GM18502 (cell line): ENCODE results near the gene MMP20.

Experiments used
- ATAC-seq: cut with Tn5 transposase; IDR thresholded peaks from one replicate; pipeline ENCODE4 v1.9.1; 2021; ENCODE audit warnings: mild to moderate bottlenecking; ENCODE audit not compliant: unreplicated experiment, poor library complexity

The MMP20 gene

DNA sequence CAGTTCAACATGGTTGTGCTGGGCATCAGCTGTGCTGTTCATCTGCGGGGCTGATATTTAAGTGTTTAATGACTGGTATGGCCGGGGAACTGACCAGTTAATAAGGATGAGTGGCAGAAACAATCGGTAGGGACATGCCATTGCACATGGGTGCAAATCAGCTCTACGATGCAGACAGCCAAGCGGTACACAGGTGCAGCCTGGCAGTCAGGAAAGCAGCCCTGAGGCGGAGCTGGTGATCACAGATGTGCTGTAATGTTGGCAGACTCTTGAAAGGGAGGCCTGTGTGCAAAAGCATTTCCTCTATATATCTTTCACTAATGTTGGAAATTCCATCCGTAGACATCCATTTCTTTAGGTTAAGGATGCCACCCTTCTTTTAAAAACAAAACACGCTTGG is 1.1 kb downstream of the MMP20 start:
- no peak for ATAC-seq

DNA sequence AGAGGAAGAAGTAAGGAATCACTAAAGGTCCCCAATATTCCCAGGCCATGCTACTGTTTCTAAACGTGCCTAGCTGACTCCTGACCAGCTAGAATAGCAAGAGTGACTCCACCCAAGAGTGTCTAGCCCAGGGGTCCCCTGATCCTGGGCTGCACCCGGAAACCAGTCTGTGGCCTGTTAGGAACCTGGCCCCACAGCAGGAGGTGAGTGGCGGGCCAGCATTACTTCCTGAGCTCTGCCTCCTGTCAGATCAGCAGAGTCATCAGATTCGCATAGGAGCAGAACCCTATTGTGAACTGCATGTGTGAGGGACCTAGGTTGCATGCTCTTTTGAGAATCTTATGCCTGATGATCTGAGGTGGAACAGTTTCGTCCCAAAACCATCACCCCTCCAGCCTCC is 2.0 kb downstream of the MMP20 start:
- no peak for ATAC-seq

DNA sequence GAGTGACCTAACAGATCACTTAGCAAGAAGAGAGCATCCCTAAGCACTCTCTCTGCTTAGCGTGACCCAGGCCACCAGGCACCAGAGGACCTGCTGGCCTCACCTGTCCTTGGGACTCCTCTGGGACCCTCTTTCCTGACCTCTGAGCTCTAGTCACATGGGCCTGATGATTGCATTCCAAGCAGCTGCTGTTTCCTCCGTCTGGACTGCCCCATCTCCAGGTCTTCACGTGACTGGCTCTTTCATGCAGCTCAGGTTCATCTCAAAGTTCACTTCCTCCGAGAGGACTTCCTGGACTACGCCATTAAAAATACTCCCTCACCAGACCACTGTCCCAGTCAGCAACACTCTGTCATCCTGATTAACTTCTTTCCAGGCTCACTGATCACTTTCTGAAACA is 2.9 kb downstream of the MMP20 start:
- no peak for ATAC-seq

DNA sequence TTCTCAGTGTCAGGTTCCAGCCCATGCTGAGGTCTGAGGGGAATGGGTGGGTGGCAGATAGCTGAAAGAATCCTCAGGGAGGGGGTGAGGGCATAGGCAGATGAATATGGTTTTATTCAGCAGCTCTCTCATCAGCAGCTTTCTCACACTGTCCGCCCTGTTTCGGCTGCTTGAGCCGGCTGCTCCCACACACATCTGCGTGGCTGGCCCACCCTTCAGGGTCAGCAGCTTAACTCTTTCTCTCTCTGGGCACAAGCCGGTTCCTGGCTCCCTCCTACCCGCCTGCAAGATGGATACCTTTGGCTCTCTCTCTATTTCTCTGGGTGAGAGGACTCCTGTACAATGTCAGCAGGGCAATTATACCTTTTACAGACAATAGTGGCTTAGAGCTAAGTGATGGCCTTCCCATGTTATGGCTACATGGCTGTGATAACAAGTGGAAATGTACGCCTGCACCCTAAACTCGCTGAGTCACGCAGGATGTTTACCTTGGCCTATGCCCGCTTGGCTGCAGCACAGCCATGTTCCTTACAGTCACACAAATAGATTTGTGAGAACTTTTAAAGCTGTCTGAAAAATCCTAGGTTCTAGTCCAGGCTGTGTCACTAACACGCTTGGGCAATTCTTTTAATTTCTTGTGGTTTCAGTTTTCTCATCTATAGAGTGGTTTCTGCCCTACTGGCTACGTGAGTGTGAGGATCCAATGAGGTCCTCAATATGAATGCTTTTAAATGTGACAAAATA is 4.1 kb downstream of the MMP20 start:
- ATAC-seq = peak; percentile 78

DNA sequence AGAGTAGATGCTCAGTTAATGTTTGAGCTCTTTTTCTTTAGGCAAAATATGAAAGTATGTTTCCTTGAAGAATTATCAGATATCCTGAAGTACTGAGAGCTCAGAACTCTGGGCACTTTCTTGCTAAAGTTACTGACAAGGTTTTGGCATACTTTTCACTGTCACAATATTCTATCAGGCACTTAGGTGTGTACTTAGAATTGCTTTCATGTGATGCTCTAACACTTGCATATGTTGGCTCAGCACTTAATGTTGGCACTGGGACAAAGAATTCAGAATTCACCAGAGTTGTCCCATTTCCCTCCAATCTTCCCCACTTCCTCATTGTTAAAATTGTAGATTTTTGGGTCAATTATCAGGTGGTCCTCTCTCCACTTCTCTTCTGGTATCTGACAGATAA is 5.0 kb downstream of the MMP20 start:
- ATAC-seq = no peak

DNA sequence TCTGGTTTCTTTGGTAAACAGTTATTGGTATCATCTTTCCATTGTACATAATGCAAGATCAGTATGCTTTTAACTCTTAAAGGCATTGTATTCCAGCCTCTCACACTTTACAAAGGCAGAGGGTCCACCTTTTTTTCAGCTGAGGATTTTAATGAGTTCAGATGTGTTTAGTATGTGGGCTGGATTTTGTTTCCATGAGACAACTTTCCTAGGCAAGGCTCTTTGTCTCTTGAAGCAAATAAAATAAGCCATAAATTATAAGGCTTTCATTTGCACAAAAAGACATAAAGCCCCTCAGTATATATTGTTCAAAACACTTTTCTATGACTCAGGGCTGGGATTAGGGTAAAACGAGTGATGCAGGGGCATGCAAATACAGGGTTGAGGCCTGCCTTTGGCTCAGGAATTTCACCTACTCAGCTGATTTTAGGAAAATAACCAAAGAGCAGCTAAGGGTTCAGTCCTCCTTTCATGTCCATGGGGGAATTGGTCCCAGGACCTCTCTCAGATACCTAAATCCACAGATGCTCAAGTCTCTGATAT is 7.6 kb downstream of the MMP20 start:
- ATAC-seq = no peak

DNA sequence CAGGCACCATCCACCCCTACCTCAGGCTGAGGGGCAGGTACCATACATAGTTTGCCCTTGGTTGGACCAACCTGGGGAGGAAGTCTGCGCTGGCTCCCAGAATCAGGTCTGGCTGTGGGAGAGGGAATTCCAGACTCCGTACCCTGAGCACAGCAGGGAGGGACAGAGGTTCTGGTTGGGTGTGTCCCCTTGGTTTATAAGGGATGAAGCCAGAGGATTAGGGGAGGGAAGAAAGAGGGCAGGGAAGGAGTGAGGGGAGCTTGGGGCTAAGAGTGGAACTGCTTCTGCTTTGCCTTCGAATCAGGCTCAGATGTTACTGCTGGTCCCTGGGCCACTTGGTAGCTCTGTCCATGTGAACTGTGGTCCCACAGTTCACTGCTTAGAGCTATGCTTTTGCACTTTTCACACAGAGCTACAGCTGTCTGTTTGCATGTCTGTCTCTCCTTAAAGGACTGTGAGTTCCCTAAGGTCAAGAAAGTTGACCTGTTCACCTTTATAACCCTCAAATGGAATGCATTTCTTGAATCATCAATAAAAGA is 9.2 kb downstream of the MMP20 start:
- ATAC-seq = no peak

DNA sequence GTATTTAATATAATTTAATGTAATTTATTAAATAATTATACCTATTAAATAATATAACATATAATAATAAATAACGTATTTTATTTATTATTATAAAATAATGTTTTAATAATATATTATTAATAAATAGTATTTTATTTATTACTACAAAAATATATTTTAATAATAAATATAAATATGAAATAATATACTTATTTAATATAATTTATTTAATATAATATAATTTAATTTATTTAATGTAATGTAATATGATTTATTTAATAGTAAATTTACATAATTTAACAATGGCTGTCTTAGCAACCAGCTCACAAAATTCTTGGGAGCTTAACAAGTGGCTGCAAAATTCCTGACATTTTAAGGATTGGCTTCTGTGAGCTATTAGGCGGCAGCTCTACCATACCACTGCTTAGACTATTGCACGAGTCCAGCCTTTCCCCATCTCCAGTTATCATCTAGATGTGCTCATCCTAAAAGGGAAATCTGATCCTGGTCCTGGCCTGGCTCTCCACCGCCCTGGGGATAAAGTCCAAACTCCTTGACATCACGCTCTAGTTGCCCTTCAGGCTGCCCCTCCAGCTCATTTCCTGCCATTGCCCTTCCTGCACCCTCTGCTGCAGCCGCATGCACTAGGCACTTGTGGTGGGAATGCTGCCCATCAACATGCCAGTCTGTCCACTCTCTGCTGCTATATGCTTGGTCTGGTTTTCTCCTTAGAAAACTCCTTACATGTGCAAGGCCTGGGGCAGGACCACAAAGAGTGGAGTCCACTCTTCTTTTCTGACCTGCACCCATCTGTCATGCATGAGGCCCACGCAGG is 9.8 kb downstream of the MMP20 start:
- no peak for ATAC-seq

DNA sequence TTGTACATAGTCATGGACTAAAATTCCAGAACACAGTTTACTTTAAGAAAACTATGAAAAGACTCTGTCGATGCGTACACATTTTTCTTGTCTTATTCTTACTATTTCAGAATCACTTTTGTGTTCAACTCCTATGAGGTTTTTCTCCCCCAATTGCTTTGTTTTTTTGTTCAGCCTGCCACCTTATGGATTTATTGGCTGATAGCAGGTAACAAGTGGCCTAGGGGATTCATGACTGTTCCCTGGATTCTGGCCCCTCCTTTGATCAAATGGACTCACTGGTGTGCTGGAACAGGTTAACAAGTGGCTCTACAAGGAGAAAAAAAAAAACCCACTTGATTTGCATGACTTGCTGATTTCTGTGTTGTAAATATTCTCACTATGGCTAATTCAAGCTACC is 10.6 kb downstream of the MMP20 start:
- no peak for ATAC-seq

DNA sequence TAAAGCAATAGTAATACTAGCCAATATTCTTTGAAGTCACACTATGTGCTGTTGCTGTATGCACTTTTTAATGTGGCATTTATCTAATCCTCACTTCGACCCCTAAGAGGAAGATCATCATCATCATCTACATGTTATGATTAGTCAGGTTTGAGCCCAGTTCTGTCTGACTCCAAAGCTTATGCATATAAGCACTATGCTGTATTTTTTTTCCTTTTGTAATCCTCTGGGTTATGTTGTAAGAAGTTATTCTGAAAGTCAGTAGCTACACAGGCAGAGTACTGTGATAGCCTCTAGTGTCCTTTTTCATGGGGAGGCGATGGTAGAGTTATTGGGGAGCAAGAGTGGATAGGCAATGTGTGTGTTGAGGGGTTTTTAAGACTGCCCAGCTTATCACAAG is 11.1 kb downstream of the MMP20 start:
- no peak for ATAC-seq

DNA sequence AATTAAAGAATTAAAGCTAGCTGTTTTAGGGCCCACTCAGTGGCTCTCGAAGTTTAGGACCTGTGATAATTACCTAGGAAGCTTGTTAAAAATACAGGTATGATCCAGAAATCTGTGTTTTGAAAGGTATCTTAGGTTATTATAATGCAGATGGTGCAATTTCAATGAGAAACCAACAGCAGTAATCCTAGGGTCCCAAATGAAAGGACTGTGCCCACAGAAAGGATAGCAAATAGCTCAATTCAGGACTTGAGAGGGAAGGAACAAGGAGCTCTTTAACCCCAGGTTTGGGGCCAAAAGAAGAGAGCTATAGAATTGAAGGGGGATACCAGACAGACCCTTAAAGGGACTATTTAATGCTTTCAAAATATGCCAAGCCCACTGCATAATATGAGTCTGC is 11.7 kb downstream of the MMP20 start:
- no peak for ATAC-seq

DNA sequence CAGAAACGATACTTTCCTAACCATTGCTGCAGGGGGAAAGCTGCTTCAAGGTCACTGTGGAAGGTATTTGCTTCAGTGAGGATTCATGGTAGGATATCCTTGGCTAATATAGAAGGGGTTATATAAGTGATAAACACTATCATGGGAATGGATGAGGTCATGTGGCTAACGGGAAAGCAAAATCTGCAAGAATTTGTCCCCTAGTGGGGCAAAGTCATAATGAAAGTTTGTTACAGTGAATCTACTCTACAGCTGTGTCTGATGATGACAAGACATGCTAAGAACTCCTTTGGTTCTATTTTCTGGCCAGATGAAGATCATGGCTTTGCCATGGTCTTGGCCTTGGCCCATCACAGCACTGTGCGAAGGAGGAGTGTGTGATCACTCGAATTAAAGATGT is 13.8 kb downstream of the MMP20 start:
- peak; percentile 55 for ATAC-seq

DNA sequence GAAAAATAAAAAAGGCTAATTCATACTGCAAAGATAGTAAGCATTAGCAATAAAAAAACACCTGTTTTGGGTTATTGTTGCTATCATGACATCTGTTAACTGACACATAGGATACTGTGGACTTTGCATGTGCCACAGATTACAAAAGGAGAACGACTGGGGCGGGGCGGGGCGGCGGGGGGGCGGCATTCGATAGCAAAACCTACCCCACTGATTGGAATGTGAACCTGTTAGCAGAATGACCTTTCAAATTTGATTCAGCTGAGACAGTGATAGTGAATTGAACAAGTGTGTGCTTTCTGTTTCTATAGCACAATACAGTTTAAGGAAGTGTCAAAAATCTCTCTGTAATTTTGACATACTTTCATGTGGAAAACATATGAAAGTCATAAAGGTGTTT is 14.9 kb downstream of the MMP20 start:
- ATAC-seq = peak; percentile 43

DNA sequence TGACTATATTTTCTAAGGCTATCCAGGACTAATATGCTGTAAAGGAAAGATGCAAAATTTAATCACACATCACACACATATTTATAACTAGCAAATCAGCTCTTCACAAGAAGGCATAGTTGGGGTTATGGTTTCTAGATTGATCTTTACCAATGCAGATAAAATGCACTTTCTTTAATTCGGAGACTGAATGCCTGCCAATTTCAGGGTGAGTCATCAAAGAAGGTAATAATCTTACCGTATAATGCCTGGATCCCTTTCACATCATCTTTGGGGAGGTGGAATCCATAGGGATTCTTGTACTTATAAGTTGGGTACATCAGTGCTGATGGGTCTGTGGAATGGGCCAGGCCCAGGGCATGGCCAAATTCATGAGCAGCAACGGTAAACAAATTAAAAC is 16.4 kb downstream of the MMP20 start:
- no peak for ATAC-seq

DNA sequence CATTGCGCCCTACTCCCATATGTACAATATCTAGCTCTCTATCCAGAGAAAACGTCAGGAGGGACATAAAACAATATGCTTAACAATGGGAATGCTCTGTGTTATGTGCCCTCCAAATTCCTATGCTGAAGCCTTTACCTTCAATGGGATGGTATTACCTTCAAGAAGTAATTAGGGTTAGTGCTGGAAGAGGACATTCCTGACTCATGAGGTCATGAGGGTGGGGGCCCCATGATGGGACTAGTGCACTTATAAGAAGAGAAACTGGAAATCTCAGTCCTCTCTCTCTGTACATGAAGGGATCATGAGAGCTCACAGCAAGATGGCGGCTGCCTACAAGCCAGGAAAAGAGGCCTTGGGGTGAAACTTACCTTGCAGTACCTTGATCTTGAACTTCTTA is 20.3 kb downstream of the MMP20 start:
- no peak for ATAC-seq

DNA sequence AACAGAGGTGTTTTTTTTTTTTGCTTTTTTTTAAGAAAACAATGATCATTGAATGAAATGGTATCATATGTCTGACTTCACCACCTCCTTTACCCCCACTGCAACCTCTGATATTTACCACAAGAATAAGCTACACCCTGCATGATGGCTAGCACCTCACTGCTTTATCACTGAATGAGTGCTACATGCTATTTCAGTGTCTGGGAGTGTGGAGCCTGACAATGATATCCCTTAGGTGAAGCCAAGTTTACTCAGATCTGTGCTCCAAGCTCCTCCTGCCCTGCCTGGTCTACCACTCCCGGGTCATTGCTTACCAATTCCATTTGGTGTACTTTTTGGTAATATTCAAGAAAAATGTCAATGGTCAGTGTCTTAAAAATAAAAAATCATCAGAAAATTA is 21.1 kb downstream of the MMP20 start:
- no peak for ATAC-seq

DNA sequence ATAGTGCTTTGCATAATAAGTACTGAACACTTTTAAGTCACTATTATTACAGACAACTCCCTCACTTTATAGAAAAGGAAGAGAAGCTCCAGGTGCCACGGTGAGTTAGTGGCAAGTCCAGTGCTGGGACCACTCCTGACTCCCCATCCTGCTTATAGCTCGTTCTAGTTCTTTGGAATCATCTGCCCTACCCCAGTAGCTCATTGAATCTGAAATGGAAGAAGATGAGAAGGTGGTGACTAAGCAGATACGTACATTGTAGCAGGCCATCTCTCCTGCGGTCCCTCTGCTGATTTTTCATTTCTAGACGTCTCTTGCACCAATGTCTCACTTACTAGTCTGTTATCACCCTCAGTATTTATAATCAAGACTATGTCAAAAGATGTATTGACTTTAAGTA is 21.6 kb downstream of the MMP20 start:
- no peak for ATAC-seq

DNA sequence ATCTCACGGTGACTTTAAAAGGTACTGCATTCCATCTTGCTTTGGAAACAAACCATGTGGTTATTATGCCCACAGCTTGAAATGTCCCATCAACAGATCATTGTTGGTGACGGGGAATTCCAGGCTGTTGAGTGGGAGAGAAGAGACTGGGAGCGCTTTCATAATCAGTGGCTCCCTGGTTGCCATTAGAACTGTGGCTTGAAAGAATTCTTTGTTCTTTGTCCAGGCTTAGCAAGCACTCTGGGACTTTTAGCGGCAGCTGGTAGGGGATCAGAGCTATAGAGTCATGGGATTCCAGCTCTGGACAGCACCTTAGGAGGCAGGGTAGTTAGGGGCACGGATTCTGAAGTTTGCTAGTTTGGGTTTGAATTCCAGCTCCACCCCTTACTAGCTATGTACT is 22.0 kb downstream of the MMP20 start:
- no peak for ATAC-seq

DNA sequence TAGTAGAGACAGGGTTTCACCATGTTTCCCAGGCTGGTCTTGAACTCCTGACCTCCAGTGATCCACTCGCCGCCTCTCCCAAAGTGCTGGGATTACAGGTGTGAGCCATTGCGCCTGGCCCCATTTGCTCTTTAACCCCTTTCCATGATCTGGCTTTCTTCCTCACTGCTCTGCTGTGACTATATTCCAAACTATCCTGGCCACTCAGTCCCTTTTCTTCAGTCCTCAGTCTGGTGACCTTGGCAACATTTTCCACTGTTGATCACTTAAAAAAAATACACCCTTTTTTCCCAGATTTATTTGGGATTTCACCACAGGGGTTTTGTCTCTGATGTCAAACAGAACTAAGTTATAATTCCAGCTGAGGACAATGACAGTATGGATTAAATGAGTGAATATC is 24.5 kb downstream of the MMP20 start:
- no peak for ATAC-seq

DNA sequence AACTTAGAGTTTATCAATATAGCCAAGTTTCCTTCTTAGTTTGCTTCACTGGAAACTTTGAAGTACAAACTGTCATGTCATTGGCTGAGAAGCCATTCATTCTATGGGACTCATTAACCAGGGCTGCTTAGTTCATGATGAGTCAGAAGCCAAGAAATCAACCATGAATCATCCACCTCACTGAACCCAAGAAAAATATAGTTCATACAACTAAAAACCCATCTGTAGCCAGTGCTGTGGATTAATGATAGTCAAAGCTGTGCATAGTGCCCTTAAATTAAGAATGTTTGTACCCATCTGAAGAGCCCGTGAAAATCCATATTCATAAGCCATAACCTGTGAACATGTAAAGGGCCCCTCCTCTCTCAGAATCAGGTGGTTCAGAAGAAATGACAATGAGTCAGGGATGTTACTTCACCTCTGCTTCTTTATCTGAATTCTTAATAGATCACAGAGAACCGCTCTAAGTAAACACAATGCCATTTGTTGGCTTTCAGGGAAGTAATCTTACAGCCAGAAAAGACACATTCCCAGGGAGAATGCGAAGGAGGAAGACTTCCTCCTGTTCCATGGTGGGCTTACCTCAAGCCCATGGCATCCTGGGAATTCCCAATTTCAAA is 25.4 kb downstream of the MMP20 start:
- peak; percentile 94 for ATAC-seq

DNA sequence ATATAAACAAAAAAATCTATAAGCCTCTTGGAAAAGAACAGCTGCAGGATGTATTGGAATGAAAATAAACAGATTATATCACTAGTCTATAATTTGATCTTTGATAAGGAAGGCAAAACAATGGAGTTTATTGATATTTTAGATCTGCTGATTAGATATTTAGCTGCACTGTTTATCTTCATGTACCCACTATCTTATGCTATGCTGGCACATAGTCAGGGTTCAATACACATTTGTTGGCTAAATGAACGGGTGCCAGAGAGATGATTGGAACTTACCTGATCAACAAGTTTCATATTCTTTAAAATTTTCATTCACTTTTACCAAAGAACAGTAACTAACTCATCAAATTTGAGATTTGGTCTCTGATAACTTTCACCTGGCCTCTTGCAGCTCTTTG is 26.9 kb downstream of the MMP20 start:
- no peak for ATAC-seq
